Left cardiac atrium (tissue), 4 donors: ENCODE data around the gene CTNNAL1. TPM values are rescaled to one million over a fixed set of nuclear protein-coding genes. Genes with fewer than 3 reads are reported as not detected.
"Not testable (repeated sequence)": the region's sequence is repeated elsewhere in the genome, so short reads cannot be mapped to it uniquely, and the experiment has no call there.

Source experiments
- ATAC-seq, 2 donors: fragments of 200-7000 bp; cut with Tn5 transposase; one replicate each; pipeline ENCODE4 v1.9.1; 2020; ENCODE audit warnings: mild to moderate bottlenecking in 2 of 2, moderate library complexity in 2 of 2
- DNase-seq: peaks from one replicate; pipeline ENCODE4 v3.0.0-alpha.2; 2020
- intact Hi-C, 2 donors: fragments of 100-400 bp; cut with DNase I; formaldehyde crosslinking; loops; one replicate each; pipeline versions ENCODE4 v1.14.1 to v1.15.1; 2022 to 2023
- microRNA-seq, 2 donors: library from miRNA; unstranded; fragments of <30 nt; microRNA quantifications; one replicate each; pipeline ENCODE4 v1.2.0, GENCODE V29; 2020
- total RNA-seq, 2 donors: library from RNA; stranded (reverse); fragmentation: NEBNext Ultra II Directional; extraction: Animal tissue kit (Norgen Biotek cat#: 25700); gene quantifications; one replicate each; pipeline ENCODE4 v1.2.1, GENCODE V29; 2021
- donor health status: DM: no; HTN: yes; CAD: no.
- donor health status: DM: no; HTN: yes; CAD: no; lungs with severe emphysema.
- donor health status: DM: yes; HTN: yes; CAD: no.
- donor health status: Dilated cardiomyopathy.

Gene CTNNAL1
- total RNA-seq, 2 donors from 2014 or later, result 87.0 to 91.2 TPM

DNA sequence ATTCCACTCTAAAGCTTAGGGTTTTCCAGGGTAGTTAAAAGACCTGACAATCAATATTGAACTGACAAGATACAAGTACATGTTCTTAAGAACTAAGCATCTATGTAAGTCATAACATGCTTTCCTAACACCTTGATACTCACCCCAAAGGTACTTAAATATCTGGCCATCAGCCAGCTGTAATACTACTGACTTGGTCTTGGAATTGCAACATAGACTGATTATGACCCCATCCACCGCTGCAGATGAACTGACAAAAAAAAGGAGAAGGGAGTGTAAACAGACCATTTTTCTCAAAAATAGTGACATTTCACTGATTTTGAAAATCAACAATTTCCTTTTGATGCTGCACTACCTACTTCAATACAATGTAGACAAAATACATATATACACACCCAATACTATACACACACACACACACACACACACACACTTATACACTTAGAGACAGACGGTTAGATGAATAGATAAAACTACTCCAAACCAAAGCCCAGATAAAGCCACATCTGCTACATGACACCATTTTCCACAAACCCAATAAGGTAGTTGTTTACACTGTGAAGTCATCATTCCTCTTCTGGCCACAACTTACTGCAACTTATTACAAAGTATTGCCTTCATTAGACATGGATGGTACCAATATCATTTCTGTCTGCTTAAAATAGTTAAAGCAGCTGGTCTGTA is 109.7 kb downstream of the CTNNAL1 start:
- no peak for ATAC-seq
- intact Hi-C loops, result no loop called here
- DNase-seq, result no peak

- ATAC-seq (no peak), DNase-seq (no peak)
- intact Hi-C loops, result no loop called here
Measured at GRCh38 chr9:108900176-108900575, 113.1 kb downstream of the CTNNAL1 start.

DNA sequence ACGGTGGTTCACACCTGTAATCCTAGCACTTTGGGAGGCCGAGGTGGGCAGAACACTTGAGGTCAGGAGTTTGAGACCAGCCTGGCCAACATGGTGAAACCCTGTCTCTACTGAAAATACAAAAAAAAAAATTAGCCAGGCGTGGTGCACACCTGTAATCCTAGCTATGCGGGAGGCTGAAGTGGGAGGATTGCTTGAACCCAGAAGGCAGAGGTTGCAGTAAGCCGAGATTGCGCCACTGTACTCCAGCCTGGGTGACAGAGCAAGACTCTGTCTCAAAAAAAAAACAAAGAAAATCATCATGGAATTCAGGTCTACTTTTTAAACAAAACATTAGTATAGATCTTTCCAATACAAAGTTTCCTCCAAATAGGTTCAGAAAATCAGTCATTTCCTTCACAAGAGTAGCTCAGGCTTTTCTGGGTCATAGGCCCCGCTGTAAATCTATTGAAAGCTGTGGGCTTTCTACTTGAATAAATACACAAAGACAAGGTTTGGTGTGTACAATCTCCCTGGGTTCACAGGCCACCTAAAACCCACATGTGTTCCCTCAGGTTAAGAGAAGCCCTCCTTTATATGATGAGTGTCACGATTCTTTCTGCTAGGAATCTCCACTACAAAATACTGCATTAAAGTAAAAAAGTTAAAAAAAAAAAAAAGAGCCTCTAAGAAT is 114.1 kb downstream of the CTNNAL1 start:
- intact Hi-C loops, result loop anchor here in 1 of 2 donors (10.0 kb wide), 1 partner anchor 426 kb away; the partner anchor contains the start of gene EPB41L4B
- DNase-seq, ATAC-seq: not testable (repeated sequence)

- DNase-seq (no peak), ATAC-seq (no peak)
- intact Hi-C loops, result loop anchor here in 1 of 2 donors (10.0 kb wide), 1 partner anchor 427 kb away; the partner anchor contains the start of gene EPB41L4B
Measured at GRCh38 chr9:108897324-108898096, 115.8 kb downstream of the CTNNAL1 start.

DNA sequence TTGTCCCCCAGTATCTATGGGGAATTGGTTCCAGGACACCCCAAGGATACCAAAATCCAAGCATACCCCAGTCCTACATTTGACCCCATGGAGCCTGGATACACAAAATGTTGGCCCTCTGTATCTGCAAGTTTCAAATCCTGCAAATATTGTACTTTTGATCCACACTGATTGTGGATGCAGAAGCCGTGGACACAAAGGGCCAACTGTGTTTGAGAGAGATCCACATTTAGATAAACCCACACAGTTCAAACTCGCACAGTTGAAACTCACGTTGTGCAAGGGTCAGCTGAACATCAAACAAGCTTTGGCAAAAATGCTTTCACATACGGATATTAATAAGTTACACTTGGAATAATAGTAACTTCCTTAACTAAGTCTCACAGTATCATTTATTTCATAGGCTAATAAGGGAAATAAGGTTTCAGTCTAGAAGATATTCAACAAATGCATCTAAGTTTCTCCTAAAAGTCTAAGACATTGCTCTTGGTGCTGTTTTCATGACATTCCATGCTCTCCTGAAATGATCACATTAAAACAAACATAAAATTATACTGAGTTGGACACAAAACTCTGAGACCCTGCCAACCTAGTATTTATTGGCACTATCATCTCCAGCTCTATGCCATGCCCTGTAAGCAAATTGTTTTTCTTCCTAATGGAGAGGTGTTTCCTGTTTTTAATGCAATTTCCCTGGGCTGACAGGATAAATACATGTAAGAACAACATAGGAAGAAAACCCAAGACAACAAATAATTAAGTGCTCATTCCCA is 118.9 kb downstream of the CTNNAL1 start:
- intact Hi-C loops, result loop anchor here in 1 of 2 donors (10.0 kb wide), 1 partner anchor 430 kb away; the partner anchor contains the start of gene EPB41L4B
- ATAC-seq (no peak), DNase-seq (no peak)

Small RNA genes within 50 kb of the gene (microRNA-seq; reads per million reads assigned to microRNA genes)
- gene MIR32, result 153 to 168 reads per million in 2 donors

Other genes starting within 250 kb of the CTNNAL1 start
- not detected for gene ACTL7B, start 157.5 kb downstream of the CTNNAL1 start, total RNA-seq
- not detected for gene ACTL7A, start 151.2 kb downstream of the CTNNAL1 start, total RNA-seq
- gene ELP1, start 79.4 kb downstream of the CTNNAL1 start, total RNA-seq, result 10 to 100 TPM; 19.1 to 27.0 TPM
- 10 to 100 TPM in 1 of 2 donors, 1 to 10 TPM in 1; 7.4 to 12.4 TPM for gene ABITRAM, start 79.1 kb downstream of the CTNNAL1 start, total RNA-seq
- gene TMEM245, start 106.4 kb upstream of the CTNNAL1 start, total RNA-seq, result 10 to 100 TPM; 67.4 to 79.3 TPM
- 1 to 10 TPM; 4.4 to 5.7 TPM for gene FRRS1L, start 153.8 kb upstream of the CTNNAL1 start, total RNA-seq